GM12878 (cell line): Measurements from ENCODE around the gene ATG9B. TPM values are rescaled to one million over a fixed set of nuclear protein-coding genes. Genes with fewer than 3 reads are reported as not detected.

Experiments
- ATAC-seq: fragments of 200-7000 bp; cut with Tn5 transposase; 3 replicates; pipeline ENCODE4 v1.9.1; 2020; ENCODE audit warnings: mild to moderate bottlenecking, moderate library complexity
- BruUV-seq: library from RNA; stranded (reverse); fragments of 400-500 nt; replicated peaks from 2 replicates; lab custom pipeline; 2021; lab: Mats Ljungman, UMichigan
- CTCF ChIA-PET: fragments of 300-600 bp; sonication (Branson Sonifier 250); formaldehyde crosslinking; extraction: SDS; loops from one replicate; lab custom pipeline; 2021; ENCODE audit warnings: inconsistent platforms; lab: Yijun Ruan, JAX
- POLR2A ChIA-PET: fragments of 350-600 bp; formaldehyde crosslinking; extraction: SDS; loops from one replicate; lab custom pipeline; 2021; ENCODE audit warnings: inconsistent platforms; lab: Charles Lee
- RAD21 ChIA-PET: fragments of 300-600 bp; sonication (Branson Sonifier 250); formaldehyde crosslinking; loops from one replicate; lab custom pipeline; 2023; ENCODE audit warnings: antibody characterized with exemption; ENCODE audit not compliant: unreplicated experiment; lab: Charles Lee
- SMC1A ChIA-PET: fragments of 300-600 bp; sonication (Branson Sonifier 250); formaldehyde crosslinking; loops from one replicate; lab custom pipeline; 2023; ENCODE audit not compliant: unreplicated experiment, uncharacterized antibody; lab: Charles Lee
- DNase-seq: peaks from one replicate; pipeline ENCODE4 v3.0.0-alpha.2; 2011; ENCODE audit warnings: low read depth, low spot score
- FAIRE-seq: peaks from 3 replicates; lab custom pipeline; 2011; peaks lifted over from hg19 to GRCh38; lab: Jason Lieb, UNC
- H2AFZ ChIP-seq: 2 replicates; pipeline ENCODE4 v1.6.0; 2011; ENCODE audit warnings: low read depth, low read length, control low read depth; ENCODE audit not compliant: control insufficient read depth
- H3K27ac ChIP-seq: 2 replicates; pipeline ENCODE4 v1.5.1; 2011; ENCODE audit warnings: control low read depth; ENCODE audit not compliant: control insufficient read depth, insufficient read depth
- H3K27me3 ChIP-seq, 2 experiments: replicated peaks in 1 of 2; 2 replicates each; pipeline versions ENCODE4 v1.6.0 to v1.6.1; 2011; ENCODE audit warnings: low read length in 1 of 2; ENCODE audit not compliant: control insufficient read depth in 2 of 2, insufficient read depth in 2 of 2
- H3K36me3 ChIP-seq, 2 experiments: 2 replicates each; pipeline ENCODE4 v1.5.1; 2011; ENCODE audit warnings: low read length in 1 of 2; ENCODE audit not compliant: control insufficient read depth in 2 of 2, insufficient read depth in 2 of 2
- H3K4me1 ChIP-seq: 2 replicates; pipeline ENCODE4 v1.6.1; 2011; ENCODE audit warnings: mild to moderate bottlenecking, low read length, moderate library complexity, mixed read lengths; ENCODE audit not compliant: control insufficient read depth, insufficient read depth
- H3K4me2 ChIP-seq: 2 replicates; pipeline ENCODE4 v1.6.0; 2011; ENCODE audit warnings: control low read depth; ENCODE audit not compliant: control insufficient read depth, insufficient read depth
- H3K4me3 ChIP-seq: fragments of 200-600 bp; sonication (generic); 2 replicates; pipeline ENCODE4 v1.5.1; 2016
- H3K79me2 ChIP-seq: 2 replicates; pipeline ENCODE4 v1.6.0; 2011; ENCODE audit warnings: low read length; ENCODE audit not compliant: control insufficient read depth, insufficient read depth
- H3K9ac ChIP-seq: 2 replicates; pipeline ENCODE4 v1.8.0; 2011; ENCODE audit warnings: low read length, control low read depth, mixed read lengths; ENCODE audit not compliant: control insufficient read depth, insufficient read depth
- H3K9me3 ChIP-seq: replicated peaks from 3 replicates; pipeline ENCODE4 v1.5.1; 2011; ENCODE audit warnings: mild to moderate bottlenecking, low read length; ENCODE audit not compliant: control insufficient read depth, insufficient read depth
- H4K20me1 ChIP-seq: 2 replicates; pipeline ENCODE4 v1.6.0; 2011; ENCODE audit not compliant: control insufficient read depth, insufficient read depth
- ASH2L ChIP-seq: fragments of 300-600, 200-600 bp; sonication (generic); IDR thresholded peaks from 2 replicates; pipeline ENCODE4 v1.6.1; 2017; ENCODE audit warnings: low read depth, mild to moderate bottlenecking, borderline replicate concordance
- ATF3 ChIP-seq: IDR thresholded peaks from 2 replicates; pipeline ENCODE4 v1.6.1; 2011; ENCODE audit warnings: low read depth, mild to moderate bottlenecking, low read length, moderate library complexity, borderline replicate concordance; ENCODE audit errors: extremely low read depth
- BACH1 ChIP-seq: fragments of 450-650 bp; IDR thresholded peaks from 2 replicates; pipeline ENCODE4 v1.6.1; 2017; ENCODE audit warnings: mild to moderate bottlenecking, borderline replicate concordance
- CREB1 ChIP-seq: IDR thresholded peaks from 2 replicates; pipeline ENCODE4 v1.6.1; 2012; ENCODE audit warnings: low read depth, mild to moderate bottlenecking, inconsistent platforms
- E2F4 ChIP-seq: IDR thresholded peaks from 2 replicates; pipeline ENCODE4 v1.6.1; 2012; ENCODE audit warnings: low read depth, low read length, improper control_type of control experiment
- ESRRA ChIP-seq: IDR thresholded peaks from 2 replicates; pipeline ENCODE4 v1.6.1; 2012; ENCODE audit warnings: mild to moderate bottlenecking, low read length, improper control_type of control experiment
- FOS ChIP-seq: IDR thresholded peaks from 3 replicates; pipeline ENCODE4 v1.6.1; 2011; ENCODE audit warnings: borderline replicate concordance; ENCODE audit not compliant: insufficient read length; ENCODE audit errors: extremely low read depth
- MYC ChIP-seq: IDR thresholded peaks from 2 replicates; pipeline ENCODE4 v1.6.1; 2011; ENCODE audit warnings: mild to moderate bottlenecking, low read length, moderate library complexity, inconsistent platforms; ENCODE audit not compliant: insufficient read depth, insufficient replicate concordance, insufficient read length, severe bottlenecking
- NFIC ChIP-seq: IDR thresholded peaks from 2 replicates; pipeline ENCODE4 v1.6.1; 2012; ENCODE audit warnings: low read depth, mild to moderate bottlenecking, inconsistent platforms, low read length, moderate library complexity
- NFYA ChIP-seq: IDR thresholded peaks from 2 replicates; pipeline ENCODE4 v1.6.1; 2011; ENCODE audit warnings: low read depth, mild to moderate bottlenecking, low read length, improper control_type of control experiment, borderline replicate concordance
- NFYB ChIP-seq: IDR thresholded peaks from 2 replicates; pipeline ENCODE4 v1.6.1; 2011; ENCODE audit warnings: low read depth, mild to moderate bottlenecking, low read length, improper control_type of control experiment, moderate library complexity; ENCODE audit not compliant: insufficient read depth
- PAX8 ChIP-seq: fragments of 450-650 bp; IDR thresholded peaks from 2 replicates; pipeline ENCODE4 v1.6.1; 2017; ENCODE audit warnings: mild to moderate bottlenecking, moderate library complexity
- POLR2A ChIP-seq: IDR thresholded peaks from 2 replicates; pipeline ENCODE4 v1.6.1; 2011; ENCODE audit warnings: low read depth, mild to moderate bottlenecking, low read length
- POU2F2 ChIP-seq: IDR thresholded peaks from 3 replicates; pipeline ENCODE4 v1.6.1; 2011; ENCODE audit warnings: low read depth, mild to moderate bottlenecking, low read length, borderline replicate concordance
- RAD51 ChIP-seq: fragments of 450-650 bp; IDR thresholded peaks from 2 replicates; pipeline ENCODE4 v1.6.1; 2016; ENCODE audit warnings: moderate library complexity, mild to moderate bottlenecking, inconsistent platforms
- RUNX3 ChIP-seq: IDR thresholded peaks from 2 replicates; pipeline ENCODE4 v1.6.1; 2012; ENCODE audit warnings: low read length, inconsistent platforms
- SMC3 ChIP-seq: IDR thresholded peaks from 2 replicates; pipeline ENCODE4 v1.6.1; 2011; ENCODE audit warnings: low read length, improper control_type of control experiment, borderline replicate concordance
- TARDBP ChIP-seq: IDR thresholded peaks from 2 replicates; pipeline ENCODE4 v1.6.1; 2016; ENCODE audit warnings: borderline replicate concordance
- ZNF274 ChIP-seq: IDR thresholded peaks from one replicate; pipeline ENCODE4 v1.8.0; 2011; ENCODE audit not compliant: insufficient read length, insufficient read depth
- ZSCAN29 ChIP-seq: fragments of 450-650 bp; IDR thresholded peaks from 2 replicates; pipeline ENCODE4 v1.6.1; 2017; ENCODE audit warnings: mild to moderate bottlenecking, moderate library complexity
- WGBS: methylation state at CpG from one replicate; pipeline ENCODE4 v1.1.6; 2016; ENCODE audit warnings: low lambda C conversion rate; ENCODE audit not compliant: insufficient replicate concordance, insufficient coverage; ENCODE audit errors: missing lambda C conversion rate; 5-methylcytosine and 5-hydroxymethylcytosine counted together
- in situ Hi-C: fragments of 300-500 bp; cut with MboI; formaldehyde crosslinking; loops from 9 replicates; pipeline ENCODE4 v1.14.3; 2018; ENCODE audit warnings: mixed read lengths
- intact Hi-C: fragments of 100-400 bp; cut with micrococcal nuclease; formaldehyde crosslinking; loops from one replicate; pipeline ENCODE4 v1.14.2; 2022; ENCODE audit not compliant: unreplicated experiment
- polyA plus RNA-seq, 11 experiments: library from polyadenylated mRNA; depleted of rRNA in 4 of 11; unstranded in 6 of 11; stranded (reverse) in 5 of 11; fragments of >200 nt; fragmentation: Nextera tagmentation in 4 of 11; fragmentation: Illumina TruSeq in 1 of 11; extraction: Ambion mirVana in 4 of 11; extraction: Trizol in 1 of 11; gene quantifications; 1 replicate in 1 of 11; 2 replicates in 10 of 11; pipeline versions ENCODE4 v1.2.1 to v1.2.3, GENCODE V29; 2011 to 2016; ENCODE audit warnings: inconsistent platforms in 2 of 11, missing spikeins in 2 of 11, low read depth in 1 of 11
- total RNA-seq, 4 experiments: library from RNA; depleted of rRNA in 3 of 4; stranded (reverse); fragments of >200 nt in 3 of 4; fragmentation: Illumina TruSeq in 1 of 4; extraction: Trizol in 1 of 4; gene quantifications; 2 replicates each; pipeline versions ENCODE4 v1.2.1 to v1.2.3, GENCODE V29; 2013 to 2021
- TF ChIP-seq, protein P1 (sequence below): IDR thresholded peaks from 2 replicates; pipeline ENCODE4 v1.6.1; 2011; ENCODE audit warnings: low read depth, low read length, improper control_type of control experiment, borderline replicate concordance

ATG9B gene
- total and polyA plus RNA-seq, 10 of the 15 experiments (the other 5 are each of a cell fraction or from before 2014, with no cell fraction given): 0.01 to 0.83 (median 0.12) TPM; not detected in 2

DNA sequence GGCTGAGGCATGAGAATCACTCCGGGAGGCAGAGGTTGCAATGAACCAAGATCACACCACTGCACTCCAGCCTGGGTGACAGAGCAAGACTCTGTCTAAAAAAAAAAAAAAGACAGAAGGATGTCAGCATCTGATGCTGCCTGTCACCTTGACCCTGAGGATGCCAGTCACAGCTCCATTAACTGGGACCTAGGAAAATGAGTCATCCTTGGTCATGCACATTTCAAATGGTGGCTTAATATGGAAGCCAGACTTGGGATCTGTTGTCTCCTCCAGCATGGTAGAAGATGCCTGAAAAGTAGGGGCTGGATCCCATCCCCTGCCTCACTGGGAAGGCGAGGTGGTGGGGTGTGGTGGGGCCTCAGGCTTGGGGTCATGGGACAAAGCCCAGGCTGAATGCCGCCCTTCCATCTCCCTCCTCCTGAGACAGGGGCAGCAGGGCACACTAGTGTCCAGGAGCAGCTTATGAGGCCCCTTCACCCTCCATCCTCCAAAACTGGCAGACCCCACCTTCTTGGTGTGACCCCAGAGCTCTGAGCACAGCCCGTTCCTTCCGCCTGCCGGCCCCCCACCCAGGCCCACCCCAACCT is 32.1 kb downstream of the ATG9B start (continued):
- TF ChIP-seq ZSCAN29 (no peak), RUNX3 (no peak), RAD51 (no peak), POU2F2 (no peak), NFIC (no peak), POLR2A (no peak), SMC3 (no peak)

- CTCF ChIA-PET: interaction anchor here (0.5 to 2.6 kb wide), 8 partner anchors 18 to 231 kb away, joined by 3 to 10 read pairs (median 3); no protein-coding TSS in a partner anchor
- TF ChIP-seq ZNF274 (no peak), POU2F2 (no peak), BACH1 (no peak), TARDBP (no peak), NFYB (no peak), ATF3 (no peak), MYC (no peak), ESRRA (no peak), ASH2L (no peak), NFIC (no peak), NFYA (no peak), E2F4 (no peak), CREB1 (no peak), FOS (no peak), PAX8 (no peak)
- TF ChIP-seq, protein P1, sequence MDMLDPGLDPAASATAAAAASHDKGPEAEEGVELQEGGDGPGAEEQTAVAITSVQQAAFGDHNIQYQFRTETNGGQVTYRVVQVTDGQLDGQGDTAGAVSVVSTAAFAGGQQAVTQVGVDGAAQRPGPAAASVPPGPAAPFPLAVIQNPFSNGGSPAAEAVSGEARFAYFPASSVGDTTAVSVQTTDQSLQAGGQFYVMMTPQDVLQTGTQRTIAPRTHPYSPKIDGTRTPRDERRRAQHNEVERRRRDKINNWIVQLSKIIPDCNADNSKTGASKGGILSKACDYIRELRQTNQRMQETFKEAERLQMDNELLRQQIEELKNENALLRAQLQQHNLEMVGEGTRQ: no peak
Observed at GRCh38 chr7:150990416-150991186, 33.7 kb downstream of the ATG9B start, which contains the start of gene NOS3. Gene NOS3 (plus strand): TSS chr7:150991017. CDS start chr7:150993804, 2,787 bp downstream.

More at GRCh38 chr7:150990416-150991186, 33.7 kb downstream of the ATG9B start, which contains the start of gene NOS3:
- Histone ChIP-seq H3K4me1 (no peaks in the 10 kb centered on the region; the same call in 1 of the 2 replicates), H3K79me2 (no peaks in the 10 kb centered on the region), H3K27ac (no peak within 1 kb of the TSS), H3K9ac (no peak within 1 kb of the TSS), H2AFZ (no peak within 1 kb of the TSS), H3K4me2 (no peak within 1 kb of the TSS), H3K4me3 (no peak within 1 kb of the TSS), H4K20me1 (no peaks in the 10 kb centered on the region), H3K36me3 (no peaks in the 10 kb centered on the region), H3K9me3 (no peaks in the 10 kb centered on the region; the same call in 2 of the 3 replicates), H3K27me3 (peaks cover 0 to 3% of the 10 kb centered on the region in 2 experiments; a peak in 2 of 4 replicates)
- BruUV-seq: no TSS peak
- SMC1A ChIA-PET: interaction anchor here (0.7 to 1.0 kb wide), 2 partner anchors 18 to 92 kb away, joined by 3 read pairs; no protein-coding TSS in a partner anchor
- WGBS: 32% methylated on average over 12 of the region's 12 CpGs
- no peak for ATAC-seq
- in situ Hi-C loops: no loop called here
- FAIRE-seq: no peak
- intact Hi-C loops: no loop called here
- POLR2A ChIA-PET: no interaction called here
- RAD21 ChIA-PET: no interaction called here
- no peak for DNase-seq
